ENCODE results near the gene ELAPOR1. TPM values are rescaled to one million over a fixed set of nuclear protein-coding genes. Genes with fewer than 3 reads are reported as not detected.

Gene ELAPOR1
- total and polyA plus RNA-seq, 9 of the 15 experiments (the other 6 are each of a cell fraction or from before 2014, with no cell fraction given) = 0.07 to 1.2 (median 0.18) TPM

- TF ChIP-seq HNRNPLL (IDR thresholded peaks at IDR 0.05; ENCODE audit: low read depth, low read length, poor library complexity, severe bottlenecking) (peak; percentile 74), ZNF668 (CRISPR knock-in tag; IDR thresholded peaks at IDR 0.05) (no peak), ZNF165 (CRISPR knock-in tag; IDR thresholded peaks at IDR 0.05; ENCODE audit: borderline replicate concordance) (no peak; the same call in 1 of the 2 replicates), ID3 (CRISPR knock-in tag; IDR thresholded peaks at IDR 0.05) (no peak), ID3 (tag; IDR thresholded peaks at IDR 0.05) (peak; percentile 86; the same call in 1 of the 2 replicates), ZNF146 (CRISPR knock-in tag; IDR thresholded peaks at IDR 0.05; ENCODE audit: unreplicated experiment) (peak; percentile 35), ETS1 (conservative IDR thresholded peaks at IDR 0.05; ENCODE audit: control insufficient read depth, low read depth, low read length) (peak; percentile 88), KAT2B (IDR thresholded peaks at IDR 0.05; ENCODE audit: low read depth, low read length) (peak; percentile 68), ZNF121 (CRISPR knock-in tag; conservative IDR thresholded peaks at IDR 0.05) (no peak), U2AF1 (optimal IDR thresholded peaks at IDR 0.05; ENCODE audit: low read depth, low read length) (peak; percentile 93), MAZ (CRISPR knock-in tag; conservative IDR thresholded peaks at IDR 0.05 in 1 of 2, IDR thresholded peaks at IDR 0.05 in 1 of 2) (peak; percentile 99), CAMTA2 (CRISPR knock-in tag; conservative IDR thresholded peaks at IDR 0.05) (0 out of 2 replicates have a peak, but pooled peaks have one; percentile 84), MGA (IDR thresholded peaks at IDR 0.05) (peak; percentile 99)
These were observed 13.8 kb upstream of the ELAPOR1 start (continued) for GRCh38 chr1:109099938-109100773.

Data from K562 (cell line).